ENCODE measurements around the gene CARD8. TPM values are rescaled to one million over a fixed set of nuclear protein-coding genes. Genes with fewer than 3 reads are reported as not detected.

The CARD8 gene
- total and polyA plus RNA-seq, 7 experiments from 2014 or later, result 73.6 to 301 (median 165) TPM

GRCh38 chr19:48182434-48182833 is 73.3 kb downstream of the CARD8 start:
- H3K4me3 Mint-ChIP-seq, result no peak overlapping the region
- Histone ChIP-seq H3K9me3 (ENCODE audit: control insufficient read depth in 2 of 3, low read length in 3 of 3) (peaks cover 0 to 11% (median 0%) of the 10 kb centered on the region in 3 experiments), H3K27me3 (ENCODE audit: control insufficient read depth in 2 of 2, insufficient read depth in 2 of 2, low read length in 2 of 2) (no peaks in the 10 kb centered on the region), H3K36me3 (ENCODE audit: control insufficient read depth in 2 of 3, insufficient read depth in 3 of 3, low read length in 3 of 3) (no peaks in the 10 kb centered on the region), H3K4me1 (ENCODE audit: control insufficient read depth in 2 of 2, insufficient read depth in 2 of 2, low read length in 2 of 2) (no peaks in the 10 kb centered on the region), H3K4me3 (ENCODE audit: low read length) (no peak overlapping the region), H3K27ac (ENCODE audit: low read depth, low read length) (no peak overlapping the region)
- DNase-seq (no peak), ATAC-seq (no peak)
- intact Hi-C loops (cut with micrococcal nuclease), result no loop called here
- no peaks in the 10 kb centered on the region for H3K27me3 Mint-ChIP-seq
- peaks cover 0 to 26% (median 17%) of the 10 kb centered on the region in 5 donors for H3K36me3 Mint-ChIP-seq
- ChIA-PET POLR2A (no interaction called here), CTCF (interaction anchor here (0.6 kb wide), 1 partner anchor 1468 kb away, joined by 5 read pairs; no protein-coding TSS in a partner anchor)
- H3K9me3 Mint-ChIP-seq, result peaks cover 0 to 16% (median 7%) of the 10 kb centered on the region in 11 donors
- H3K4me1 Mint-ChIP-seq, result no peaks in the 10 kb centered on the region
- no peak overlapping the region for H3K27ac Mint-ChIP-seq

- ChIA-PET POLR2A (no interaction called here), CTCF (no interaction called here)
- Mint-ChIP-seq H3K36me3 (peaks cover 0 to 32% (median 22%) of the 10 kb centered on the region in 5 donors), H3K27me3 (no peaks in the 10 kb centered on the region), H3K4me3 (no peak overlapping the region), H3K4me1 (peaks cover 0 to under 1% (median 0%) of the 10 kb centered on the region in 7 donors), H3K9me3 (peaks cover 0 to 16% (median 7%) of the 10 kb centered on the region in 11 donors), H3K27ac (no peak overlapping the region)
- Histone ChIP-seq H3K27ac (ENCODE audit: low read depth, low read length) (no peak overlapping the region), H3K4me3 (ENCODE audit: low read length) (no peak overlapping the region), H3K36me3 (ENCODE audit: control insufficient read depth in 2 of 3, insufficient read depth in 3 of 3, low read length in 3 of 3) (no peaks in the 10 kb centered on the region), H3K27me3 (ENCODE audit: control insufficient read depth in 2 of 2, insufficient read depth in 2 of 2, low read length in 2 of 2) (no peaks in the 10 kb centered on the region), H3K4me1 (ENCODE audit: control insufficient read depth in 2 of 2, insufficient read depth in 2 of 2, low read length in 2 of 2) (no peaks in the 10 kb centered on the region), H3K9me3 (ENCODE audit: control insufficient read depth in 2 of 3, low read length in 3 of 3) (peaks cover 0 to 11% (median 0%) of the 10 kb centered on the region in 3 experiments)
- intact Hi-C loops (cut with micrococcal nuclease), result no loop called here
- no peak for DNase-seq
- ATAC-seq, result no peak
Observed at GRCh38 chr19:48181505-48181904, 74.2 kb downstream of the CARD8 start.

- peaks cover 3 to 24% (median 11%) of the 10 kb centered on the region in 7 donors for H3K4me1 Mint-ChIP-seq
- peaks cover 0 to 36% (median 24%) of the 10 kb centered on the region in 5 donors for H3K36me3 Mint-ChIP-seq
- no peak overlapping the region for H3K27ac ChIP-seq (ENCODE audit: low read depth, low read length)
- H3K36me3 ChIP-seq (ENCODE audit: control insufficient read depth in 2 of 3, insufficient read depth in 3 of 3, low read length in 3 of 3), result peaks cover 0 to 21% (median 0%) of the 10 kb centered on the region in 3 experiments
- DNase-seq (no peak), ATAC-seq (no peak)
- H3K27me3 Mint-ChIP-seq, result no peaks in the 10 kb centered on the region
- H3K4me3 Mint-ChIP-seq, result no peak overlapping the region
- POLR2A ChIA-PET, result no interaction called here
- H3K4me1 ChIP-seq (ENCODE audit: control insufficient read depth in 2 of 2, insufficient read depth in 2 of 2, low read length in 2 of 2), result peaks cover 1 to 2% of the 10 kb centered on the region in 2 donors
- intact Hi-C loops (cut with micrococcal nuclease), result no loop called here
- H3K27me3 ChIP-seq (ENCODE audit: control insufficient read depth in 2 of 2, insufficient read depth in 2 of 2, low read length in 2 of 2), result no peaks in the 10 kb centered on the region
- H3K27ac Mint-ChIP-seq, result peak overlapping the region in 3 of 9 donors; percentile 71 to 80 (median 75)
- H3K9me3 Mint-ChIP-seq, result peaks cover 0 to 4% (median 1%) of the 10 kb centered on the region in 11 donors
- H3K9me3 ChIP-seq (ENCODE audit: control insufficient read depth in 2 of 3, low read length in 3 of 3), result peaks cover 0 to under 1% (median 0%) of the 10 kb centered on the region in 3 experiments
- CTCF ChIA-PET, result no interaction called here
- H3K4me3 ChIP-seq (ENCODE audit: low read length), result no peak overlapping the region
Observed at GRCh38 chr19:48176226-48176625, 79.5 kb downstream of the CARD8 start.

- Histone ChIP-seq H3K9me3 (ENCODE audit: control insufficient read depth in 2 of 3, low read length in 3 of 3) (no peaks in the 10 kb centered on the region), H3K4me3 (ENCODE audit: low read length) (no peak overlapping the region), H3K27me3 (ENCODE audit: control insufficient read depth in 2 of 2, insufficient read depth in 2 of 2, low read length in 2 of 2) (no peaks in the 10 kb centered on the region), H3K4me1 (ENCODE audit: control insufficient read depth in 2 of 2, insufficient read depth in 2 of 2, low read length in 2 of 2) (peaks cover 6% of the 10 kb centered on the region in 2 donors), H3K36me3 (ENCODE audit: control insufficient read depth in 2 of 3, insufficient read depth in 3 of 3, low read length in 3 of 3) (peaks cover 0 to 21% (median 0%) of the 10 kb centered on the region in 3 experiments), H3K27ac (ENCODE audit: low read depth, low read length) (no peak overlapping the region)
- intact Hi-C loops (cut with micrococcal nuclease), result no loop called here
- no peaks in the 10 kb centered on the region for H3K27me3 Mint-ChIP-seq
- ATAC-seq, result no peak
- DNase-seq, result no peak
- peaks cover 8 to 29% (median 16%) of the 10 kb centered on the region in 7 donors for H3K4me1 Mint-ChIP-seq
- H3K36me3 Mint-ChIP-seq, result peaks cover 0 to 36% (median 21%) of the 10 kb centered on the region in 5 donors
- H3K4me3 Mint-ChIP-seq, result no peak overlapping the region
- no peaks in the 10 kb centered on the region for H3K9me3 Mint-ChIP-seq
- ChIA-PET CTCF (no interaction called here), POLR2A (interaction anchor here (0.8 kb wide), 1 partner anchor 27 kb away, joined by 3 read pairs; no protein-coding TSS in a partner anchor)
- H3K27ac Mint-ChIP-seq, result peak overlapping the region in 2 of 9 donors; percentile 8 to 59
Observed at GRCh38 chr19:48175578-48175977, 80.1 kb downstream of the CARD8 start.

- Histone ChIP-seq H3K4me3 (ENCODE audit: low read length) (no peak overlapping the region), H3K4me1 (ENCODE audit: control insufficient read depth in 2 of 2, insufficient read depth in 2 of 2, low read length in 2 of 2) (peaks cover 6% of the 10 kb centered on the region in 2 donors), H3K9me3 (ENCODE audit: control insufficient read depth in 2 of 3, low read length in 3 of 3) (no peaks in the 10 kb centered on the region), H3K36me3 (ENCODE audit: control insufficient read depth in 2 of 3, insufficient read depth in 3 of 3, low read length in 3 of 3) (peaks cover 0 to 28% (median 0%) of the 10 kb centered on the region in 3 experiments), H3K27ac (ENCODE audit: low read depth, low read length) (no peak overlapping the region), H3K27me3 (ENCODE audit: control insufficient read depth in 2 of 2, insufficient read depth in 2 of 2, low read length in 2 of 2) (no peaks in the 10 kb centered on the region)
- peaks cover 10 to 29% (median 17%) of the 10 kb centered on the region in 7 donors for H3K4me1 Mint-ChIP-seq
- H3K27me3 Mint-ChIP-seq, result no peaks in the 10 kb centered on the region
- DNase-seq, result no peak
- H3K27ac Mint-ChIP-seq, result peak overlapping the region in 2 of 9 donors; percentile 16 to 39
- H3K4me3 Mint-ChIP-seq, result no peak overlapping the region
- ChIA-PET POLR2A (no interaction called here), CTCF (interaction anchor here (0.7 to 1.2 kb wide), 3 partner anchors 18 to 80 kb away, joined by 3 to 5 read pairs (median 3); no protein-coding TSS in a partner anchor)
- peaks cover 0 to 36% (median 19%) of the 10 kb centered on the region in 5 donors for H3K36me3 Mint-ChIP-seq
- intact Hi-C loops (cut with micrococcal nuclease), result no loop called here
- H3K9me3 Mint-ChIP-seq, result no peaks in the 10 kb centered on the region
- ATAC-seq, result no peak
Observed at GRCh38 chr19:48174445-48175030, 81.2 kb downstream of the CARD8 start.

GRCh38 chr19:48171710-48172109 is 84.0 kb downstream of the CARD8 start:
- peaks cover 0 to 28% (median 0%) of the 10 kb centered on the region in 3 experiments for H3K36me3 ChIP-seq (ENCODE audit: control insufficient read depth in 2 of 3, insufficient read depth in 3 of 3, low read length in 3 of 3)
- Mint-ChIP-seq H3K27me3 (no peaks in the 10 kb centered on the region), H3K36me3 (peaks cover 0 to 29% (median 14%) of the 10 kb centered on the region in 5 donors), H3K27ac (peak overlapping the region in 1 of 9 donors; percentile 97), H3K9me3 (peaks cover 0 to 1% (median 0%) of the 10 kb centered on the region in 11 donors), H3K4me1 (peaks cover 22 to 50% (median 32%) of the 10 kb centered on the region in 7 donors), H3K4me3 (peak overlapping the region in 5 of 10 donors; percentile 90 to 99 (median 97))
- no peaks in the 10 kb centered on the region for H3K9me3 ChIP-seq (ENCODE audit: control insufficient read depth in 2 of 3, low read length in 3 of 3)
- intact Hi-C loops (cut with micrococcal nuclease), result loop anchor here in 1 of 2 donors (2.0 kb wide), 2 partner anchors 465 to 1469 kb away; partner anchors contain the start of genes DBP and RRAS
- peaks cover 14 to 16% of the 10 kb centered on the region in 2 donors for H3K4me1 ChIP-seq (ENCODE audit: control insufficient read depth in 2 of 2, insufficient read depth in 2 of 2, low read length in 2 of 2)
- DNase-seq (no peak), ATAC-seq (no peak)
- ChIA-PET CTCF (interaction anchor here (0.6 kb wide), 1 partner anchor 1279 kb away, joined by 11 read pairs; no protein-coding TSS in a partner anchor), POLR2A (interaction anchor here (1.5 kb wide), 1 partner anchor 78 kb away, joined by 7 read pairs; no protein-coding TSS in a partner anchor)
- no peaks in the 10 kb centered on the region for H3K27me3 ChIP-seq (ENCODE audit: control insufficient read depth in 2 of 2, insufficient read depth in 2 of 2, low read length in 2 of 2)
- H3K4me3 ChIP-seq (ENCODE audit: low read length), result no peak overlapping the region
- H3K27ac ChIP-seq (ENCODE audit: low read depth, low read length), result no peak overlapping the region

All from naive thymus-derived CD4-positive, alpha-beta T cell (primary cell).